Measurements from ENCODE around the gene PDLIM3.

The PDLIM3 gene

GRCh38 chr4:185570727-185571126 lies 35.4 kb upstream of the PDLIM3 start:
- no peak for DNase-seq
- no peaks in the 10 kb centered on the region for H3K79me1 ChIP-seq (replicated peaks; ENCODE audit: low read length, poor library complexity, severe bottlenecking)
- no peak overlapping the region for H3K9ac ChIP-seq (ENCODE audit: low read length)
- H3K4me1 ChIP-seq (ENCODE audit: control insufficient read depth, insufficient read depth, low read depth, low read length) = peaks cover 9% of the 10 kb centered on the region
- no peak overlapping the region for H3K14ac ChIP-seq (ENCODE audit: low read length in 2 of 2)
- no peaks in the 10 kb centered on the region for H3K9me3 ChIP-seq (ENCODE audit: control insufficient read depth, low read length)
- H3K27ac ChIP-seq (ENCODE audit: low read length, poor library complexity, severe bottlenecking) = no peak overlapping the region
- H3K4ac ChIP-seq (ENCODE audit: low read depth in 1 of 2, low read length in 2 of 2) = no peak overlapping the region
- no peak overlapping the region for H2AK5ac ChIP-seq (ENCODE audit: low read length, severe bottlenecking)
- no peaks in the 10 kb centered on the region for H3K27me3 ChIP-seq (ENCODE audit: control insufficient read depth in 1 of 2, insufficient read depth in 1 of 2, low read length in 2 of 2)
- H2BK5ac ChIP-seq (ENCODE audit: low read depth, low read length, poor library complexity, severe bottlenecking) = no peak overlapping the region
- no peak overlapping the region for H4K8ac ChIP-seq (ENCODE audit: low read length)
- H2BK15ac ChIP-seq (ENCODE audit: low read depth, poor library complexity, severe bottlenecking) = no peak overlapping the region
- peak overlapping the region; percentile 23 for H2BK120ac ChIP-seq (ENCODE audit: low read depth, low read length)
- no peak overlapping the region for H3K4me3 ChIP-seq (ENCODE audit: insufficient read depth in 1 of 2, low read depth in 1 of 2, low read length in 2 of 2)
- no peak overlapping the region for H3K4me2 ChIP-seq (ENCODE audit: low read length, poor library complexity, severe bottlenecking)
- H3K18ac ChIP-seq (ENCODE audit: low read depth in 1 of 2, low read length in 2 of 2) = no peak overlapping the region
- H2BK12ac ChIP-seq (ENCODE audit: low read length in 2 of 2) = peak overlapping the region; percentile 1 to 85
- no peak overlapping the region for H2AFZ ChIP-seq (ENCODE audit: low read depth, low read length)
- 97% methylated on average over 2 of the region's 3 CpGs for WGBS
- H4K91ac ChIP-seq (ENCODE audit: low read length) = no peak overlapping the region
- no peaks in the 10 kb centered on the region for H3K36me3 ChIP-seq (ENCODE audit: control insufficient read depth in 1 of 2, insufficient read depth in 2 of 2, low read depth in 1 of 2, low read length in 2 of 2)
- no peak overlapping the region for H3K23ac ChIP-seq (ENCODE audit: low read length in 2 of 2)

GRCh38 chr4:185567381-185568376 lies 32.4 kb upstream of the PDLIM3 start:
- Histone ChIP-seq H2BK12ac (ENCODE audit: low read length in 2 of 2) (peak overlapping the region; percentile 41 to 95), H4K8ac (ENCODE audit: low read length) (no peak overlapping the region), H3K4me2 (ENCODE audit: low read length, poor library complexity, severe bottlenecking) (no peak overlapping the region), H3K23ac (ENCODE audit: low read length in 2 of 2) (no peak overlapping the region), H3K36me3 (ENCODE audit: control insufficient read depth in 1 of 2, insufficient read depth in 2 of 2, low read depth in 1 of 2, low read length in 2 of 2) (no peaks in the 10 kb centered on the region), H3K4ac (ENCODE audit: low read depth in 1 of 2, low read length in 2 of 2) (peak overlapping the region in 1 of 2 experiments; percentile 85), H2AK5ac (ENCODE audit: low read length, severe bottlenecking) (no peak overlapping the region), H2BK5ac (ENCODE audit: low read depth, low read length, poor library complexity, severe bottlenecking) (no peak overlapping the region), H3K18ac (ENCODE audit: low read depth in 1 of 2, low read length in 2 of 2) (peak overlapping the region; percentile 70 to 84), H3K9ac (ENCODE audit: low read length) (peak overlapping the region; percentile 85), H2BK15ac (ENCODE audit: low read depth, poor library complexity, severe bottlenecking) (no peak overlapping the region), H3K4me1 (ENCODE audit: control insufficient read depth, insufficient read depth, low read depth, low read length) (peaks cover 3% of the 10 kb centered on the region), H3K14ac (ENCODE audit: low read length in 2 of 2) (no peak overlapping the region), H2AFZ (ENCODE audit: low read depth, low read length) (peak overlapping the region; percentile 68), H3K27me3 (ENCODE audit: control insufficient read depth in 1 of 2, insufficient read depth in 1 of 2, low read length in 2 of 2) (no peaks in the 10 kb centered on the region), H2BK120ac (ENCODE audit: low read depth, low read length) (no peak overlapping the region), H4K91ac (ENCODE audit: low read length) (no peak overlapping the region), H3K9me3 (ENCODE audit: control insufficient read depth, low read length) (no peaks in the 10 kb centered on the region), H3K4me3 (ENCODE audit: insufficient read depth in 1 of 2, low read depth in 1 of 2, low read length in 2 of 2) (peak overlapping the region in 1 of 2 experiments; percentile 30), H3K27ac (ENCODE audit: low read length, poor library complexity, severe bottlenecking) (peak overlapping the region; percentile 17), H3K79me1 (replicated peaks; ENCODE audit: low read length, poor library complexity, severe bottlenecking) (no peaks in the 10 kb centered on the region)
- DNase-seq = peak; percentile 99
- 48% methylated on average over 21 of the region's 21 CpGs for WGBS

- Histone ChIP-seq H2BK5ac (ENCODE audit: low read depth, low read length, poor library complexity, severe bottlenecking) (no peak overlapping the region), H3K79me1 (replicated peaks; ENCODE audit: low read length, poor library complexity, severe bottlenecking) (no peaks in the 10 kb centered on the region), H3K4me2 (ENCODE audit: low read length, poor library complexity, severe bottlenecking) (no peak overlapping the region), H2BK15ac (ENCODE audit: low read depth, poor library complexity, severe bottlenecking) (no peak overlapping the region), H3K4me1 (ENCODE audit: control insufficient read depth, insufficient read depth, low read depth, low read length) (peaks cover 3% of the 10 kb centered on the region), H2AFZ (ENCODE audit: low read depth, low read length) (no peak overlapping the region), H3K4ac (ENCODE audit: low read depth in 1 of 2, low read length in 2 of 2) (peak overlapping the region in 1 of 2 experiments; percentile 81), H4K91ac (ENCODE audit: low read length) (no peak overlapping the region), H2BK120ac (ENCODE audit: low read depth, low read length) (no peak overlapping the region), H3K14ac (ENCODE audit: low read length in 2 of 2) (no peak overlapping the region), H4K8ac (ENCODE audit: low read length) (no peak overlapping the region), H3K9me3 (ENCODE audit: control insufficient read depth, low read length) (no peaks in the 10 kb centered on the region), H3K23ac (ENCODE audit: low read length in 2 of 2) (no peak overlapping the region), H3K4me3 (ENCODE audit: insufficient read depth in 1 of 2, low read depth in 1 of 2, low read length in 2 of 2) (peak overlapping the region in 1 of 2 experiments; percentile 30), H3K9ac (ENCODE audit: low read length) (peak overlapping the region; percentile 85), H2BK12ac (ENCODE audit: low read length in 2 of 2) (peak overlapping the region; percentile 41 to 95), H3K18ac (ENCODE audit: low read depth in 1 of 2, low read length in 2 of 2) (peak overlapping the region; percentile 6 to 70), H3K36me3 (ENCODE audit: control insufficient read depth in 1 of 2, insufficient read depth in 2 of 2, low read depth in 1 of 2, low read length in 2 of 2) (no peaks in the 10 kb centered on the region), H3K27ac (ENCODE audit: low read length, poor library complexity, severe bottlenecking) (peak overlapping the region; percentile 17), H2AK5ac (ENCODE audit: low read length, severe bottlenecking) (no peak overlapping the region), H3K27me3 (ENCODE audit: control insufficient read depth in 1 of 2, insufficient read depth in 1 of 2, low read length in 2 of 2) (no peaks in the 10 kb centered on the region)
- DNase-seq = peak; percentile 99
- whole genome bisulfite sequencing = 67% methylated on average over 1 of the region's 1 CpG
Measured at GRCh38 chr4:185566972-185567371, 31.7 kb upstream of the PDLIM3 start.

- Histone ChIP-seq H2AFZ (ENCODE audit: low read depth, low read length) (peak overlapping the region; percentile 3), H4K91ac (ENCODE audit: low read length) (peak overlapping the region; percentile 79), H3K9me3 (ENCODE audit: control insufficient read depth, low read length) (no peaks in the 10 kb centered on the region), H3K4me1 (ENCODE audit: control insufficient read depth, insufficient read depth, low read depth, low read length) (peaks cover 3% of the 10 kb centered on the region), H3K79me1 (replicated peaks; ENCODE audit: low read length, poor library complexity, severe bottlenecking) (no peaks in the 10 kb centered on the region), H4K8ac (ENCODE audit: low read length) (peak overlapping the region; percentile 29), H2BK5ac (ENCODE audit: low read depth, low read length, poor library complexity, severe bottlenecking) (no peak overlapping the region), H3K36me3 (ENCODE audit: control insufficient read depth in 1 of 2, insufficient read depth in 2 of 2, low read depth in 1 of 2, low read length in 2 of 2) (no peaks in the 10 kb centered on the region), H3K4me3 (ENCODE audit: insufficient read depth in 1 of 2, low read depth in 1 of 2, low read length in 2 of 2) (no peak overlapping the region), H2BK120ac (ENCODE audit: low read depth, low read length) (peak overlapping the region; percentile 95), H3K14ac (ENCODE audit: low read length in 2 of 2) (no peak overlapping the region), H3K27me3 (ENCODE audit: control insufficient read depth in 1 of 2, insufficient read depth in 1 of 2, low read length in 2 of 2) (no peaks in the 10 kb centered on the region), H3K23ac (ENCODE audit: low read length in 2 of 2) (no peak overlapping the region), H2AK5ac (ENCODE audit: low read length, severe bottlenecking) (no peak overlapping the region), H3K4ac (ENCODE audit: low read depth in 1 of 2, low read length in 2 of 2) (peak overlapping the region; percentile 19 to 35), H2BK15ac (ENCODE audit: low read depth, poor library complexity, severe bottlenecking) (peak overlapping the region; percentile 80), H3K9ac (ENCODE audit: low read length) (peak overlapping the region; percentile 85), H3K27ac (ENCODE audit: low read length, poor library complexity, severe bottlenecking) (peak overlapping the region; percentile 3), H3K18ac (ENCODE audit: low read depth in 1 of 2, low read length in 2 of 2) (peak overlapping the region; percentile 34 to 55), H2BK12ac (ENCODE audit: low read length in 2 of 2) (peak overlapping the region; percentile 94 to 98), H3K4me2 (ENCODE audit: low read length, poor library complexity, severe bottlenecking) (no peak overlapping the region)
- WGBS = 67% methylated on average over 3 of the region's 8 CpGs
- no peak for DNase-seq
Measured at GRCh38 chr4:185566425-185566824, 31.1 kb upstream of the PDLIM3 start.

All from mesenchymal stem cell (in vitro differentiated cells and primary cell).